Gastroesophageal sphincter (tissue), 4 donors: ENCODE results near the gene CD247. TPM values are rescaled to one million over a fixed set of nuclear protein-coding genes. Genes with fewer than 3 reads are reported as not detected.

ENCODE experiments used
- ATAC-seq: fragments of 150-250 bp; one replicate; pipeline ENCODE4 v1.9.1; 2016; ENCODE audit warnings: mild to moderate bottlenecking, moderate library complexity
- H3K27ac ChIP-seq, 4 donors: fragments of 200-600 bp; sonication (generic) in 3 of 4; 1 replicate in 3 of 4; 2 replicates in 1 of 4; pipeline ENCODE4 v1.5.1; 2016 to 2019
- H3K27me3 ChIP-seq: fragments of 200-600 bp; sonication (generic); one replicate; pipeline ENCODE4 v1.5.1; 2019
- H3K36me3 ChIP-seq, 2 donors: fragments of 200-600 bp; sonication (generic); one replicate each; pipeline ENCODE4 v1.5.1; 2019; ENCODE audit warnings: control low read depth in 1 of 2
- H3K4me1 ChIP-seq, 3 donors: fragments of 200-600 bp; sonication (generic); 1 replicate in 2 of 3; 2 replicates in 1 of 3; pipeline ENCODE4 v1.5.1; 2016 to 2019; ENCODE audit warnings: control low read depth in 2 of 3
- H3K4me3 ChIP-seq, 2 donors: fragments of 200-600 bp; sonication (generic); one replicate each; pipeline ENCODE4 v1.5.1; 2019; ENCODE audit warnings: mild to moderate bottlenecking in 1 of 2, moderate library complexity in 1 of 2
- H3K9me3 ChIP-seq, 3 donors: fragments of 200-600 bp; sonication (generic); one replicate each; pipeline ENCODE4 v1.5.1; 2017 to 2019; ENCODE audit warnings: control low read depth in 2 of 3
- EP300 ChIP-seq: sonication (generic); formaldehyde crosslinking; IDR thresholded peaks from one replicate; pipeline ENCODE4 v1.6.1; 2017; ENCODE audit warnings: antibody characterized with exemption, mild to moderate bottlenecking
- POLR2A ChIP-seq, 2 donors: fragments of 450-650 bp; IDR thresholded peaks; one replicate each; pipeline ENCODE4 v1.6.1; 2017; ENCODE audit warnings: antibody characterized with exemption in 2 of 2, mild to moderate bottlenecking in 2 of 2, moderate library complexity in 1 of 2
- POLR2AphosphoS5 ChIP-seq: sonication (generic); formaldehyde crosslinking; IDR thresholded peaks from one replicate; pipeline ENCODE4 v1.6.1; 2017; ENCODE audit warnings: antibody characterized with exemption
- WGBS, 2 donors: methylation state at CpG; one replicate each; pipeline ENCODE4 v1.1.5; 2018; ENCODE audit warnings: low coverage in 1 of 2; 5-methylcytosine and 5-hydroxymethylcytosine counted together
- total RNA-seq, 4 donors: library from RNA; depleted of rRNA; stranded (reverse); fragments of >200 nt; gene quantifications; one replicate each; pipeline ENCODE4 v1.1.0, GENCODE V29; 2016
- TF ChIP-seq, protein P1 (sequence below), 4 experiments: fragments of 200-600 bp in 2 of 4; fragments of 450-650 bp in 2 of 4; sonication (generic) in 1 of 4; IDR thresholded peaks; one replicate each; pipeline ENCODE4 v1.5.1; 2017 to 2019; ENCODE audit warnings: antibody characterized with exemption in 4 of 4, mild to moderate bottlenecking in 2 of 4, moderate library complexity in 2 of 4

Gene CD247
- total RNA-seq, 4 donors from 2014 or later, result 0.31 to 1.3 (median 0.45) TPM; not detected in 1

- no peaks in the 10 kb centered on the region for H3K4me1 ChIP-seq
- no peak overlapping the region for H3K4me3 ChIP-seq
- H3K27ac ChIP-seq, result no peak overlapping the region
- no peak for TF ChIP-seq POLR2A (IDR thresholded peaks at IDR 0.05)
- TF ChIP-seq, protein P1, sequence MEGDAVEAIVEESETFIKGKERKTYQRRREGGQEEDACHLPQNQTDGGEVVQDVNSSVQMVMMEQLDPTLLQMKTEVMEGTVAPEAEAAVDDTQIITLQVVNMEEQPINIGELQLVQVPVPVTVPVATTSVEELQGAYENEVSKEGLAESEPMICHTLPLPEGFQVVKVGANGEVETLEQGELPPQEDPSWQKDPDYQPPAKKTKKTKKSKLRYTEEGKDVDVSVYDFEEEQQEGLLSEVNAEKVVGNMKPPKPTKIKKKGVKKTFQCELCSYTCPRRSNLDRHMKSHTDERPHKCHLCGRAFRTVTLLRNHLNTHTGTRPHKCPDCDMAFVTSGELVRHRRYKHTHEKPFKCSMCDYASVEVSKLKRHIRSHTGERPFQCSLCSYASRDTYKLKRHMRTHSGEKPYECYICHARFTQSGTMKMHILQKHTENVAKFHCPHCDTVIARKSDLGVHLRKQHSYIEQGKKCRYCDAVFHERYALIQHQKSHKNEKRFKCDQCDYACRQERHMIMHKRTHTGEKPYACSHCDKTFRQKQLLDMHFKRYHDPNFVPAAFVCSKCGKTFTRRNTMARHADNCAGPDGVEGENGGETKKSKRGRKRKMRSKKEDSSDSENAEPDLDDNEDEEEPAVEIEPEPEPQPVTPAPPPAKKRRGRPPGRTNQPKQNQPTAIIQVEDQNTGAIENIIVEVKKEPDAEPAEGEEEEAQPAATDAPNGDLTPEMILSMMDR (IDR thresholded peaks at IDR 0.05), result no peak
- TF ChIP-seq EP300, result no peak
- no peak for TF ChIP-seq POLR2AphosphoS5
- no peaks in the 10 kb centered on the region for H3K9me3 ChIP-seq
- no peaks in the 10 kb centered on the region for H3K27me3 ChIP-seq
- 73 to 98% methylated on average over 3 of the region's 3 CpGs for WGBS, 2 donors
- peaks cover 0 to 58% of the 10 kb centered on the region in 2 donors for H3K36me3 ChIP-seq
- no peak for ATAC-seq
Observed at GRCh38 chr1:167413328-167413727, 105.0 kb downstream of the CD247 start.

- ATAC-seq, result no peak
- peaks cover 0 to 58% of the 10 kb centered on the region in 2 donors for H3K36me3 ChIP-seq
- no peaks in the 10 kb centered on the region for H3K27me3 ChIP-seq
- no peak overlapping the region for H3K27ac ChIP-seq
- H3K4me3 ChIP-seq, result no peak overlapping the region
- WGBS, 2 donors, result 78 to 79% methylated on average over 2 to 5 of the region's 5 CpGs
- no peak for TF ChIP-seq POLR2AphosphoS5
- TF ChIP-seq POLR2A (IDR thresholded peaks at IDR 0.05), result no peak
- TF ChIP-seq, protein P1 (IDR thresholded peaks at IDR 0.05), result no peak
- no peak for TF ChIP-seq EP300
- no peaks in the 10 kb centered on the region for H3K4me1 ChIP-seq
- H3K9me3 ChIP-seq, result no peaks in the 10 kb centered on the region
Observed at GRCh38 chr1:167412920-167413319, 105.4 kb downstream of the CD247 start.

GRCh38 chr1:167412072-167412471 is 106.3 kb downstream of the CD247 start:
- Histone ChIP-seq H3K9me3 (no peaks in the 10 kb centered on the region), H3K4me1 (no peaks in the 10 kb centered on the region), H3K36me3 (peaks cover 0 to 64% of the 10 kb centered on the region in 2 donors), H3K27me3 (no peaks in the 10 kb centered on the region), H3K27ac (no peak overlapping the region), H3K4me3 (no peak overlapping the region)
- TF ChIP-seq, protein P1 (IDR thresholded peaks at IDR 0.05), result no peak
- ATAC-seq, result no peak
- WGBS, 2 donors, result 100% methylated on average over 1 of the region's 4 CpGs; no CpG with 5 or more reads in 1 of the 2 donors

GRCh38 chr1:167409183-167409582 is 109.1 kb downstream of the CD247 start:
- Histone ChIP-seq H3K27me3 (no peaks in the 10 kb centered on the region), H3K9me3 (no peaks in the 10 kb centered on the region), H3K4me3 (no peak overlapping the region), H3K4me1 (peaks cover 0 to 3% (median 0%) of the 10 kb centered on the region in 3 donors), H3K36me3 (peaks cover 0 to 58% of the 10 kb centered on the region in 2 donors), H3K27ac (no peak overlapping the region)
- TF ChIP-seq EP300, result no peak
- no peak for TF ChIP-seq POLR2AphosphoS5
- TF ChIP-seq, protein P1 (IDR thresholded peaks at IDR 0.05), result no peak
- no peak for TF ChIP-seq POLR2A (IDR thresholded peaks at IDR 0.05)
- no peak for ATAC-seq
- WGBS, 2 donors, result 90 to 93% methylated on average over 1 of the region's 1 CpG

- Histone ChIP-seq H3K4me1 (peaks cover 0 to 6% (median 0%) of the 10 kb centered on the region in 3 donors), H3K27ac (no peak overlapping the region), H3K4me3 (no peak overlapping the region), H3K36me3 (peaks cover 0 to 52% of the 10 kb centered on the region in 2 donors), H3K27me3 (no peaks in the 10 kb centered on the region), H3K9me3 (no peaks in the 10 kb centered on the region)
- ATAC-seq, result no peak
- TF ChIP-seq EP300 (no peak), POLR2A (IDR thresholded peaks at IDR 0.05) (no peak), POLR2AphosphoS5 (no peak)
- TF ChIP-seq, protein P1 (IDR thresholded peaks at IDR 0.05), result no peak
- WGBS, 2 donors, result 45 to 69% methylated on average over 1 of the region's 1 CpG
Observed at GRCh38 chr1:167408355-167408754, 110.0 kb downstream of the CD247 start.
